Fibroblast of pulmonary artery (primary cell): ENCODE results near the gene OR51A2.

ENCODE experiments used
- DNase-seq: peaks from one replicate; pipeline ENCODE4 v3.0.0-alpha.2; 2010; ENCODE audit warnings: low read depth
- H3K4me3 ChIP-seq: replicated peaks from 2 replicates; pipeline ENCODE4 v1.5.1; 2011; ENCODE audit warnings: low read depth, mild to moderate bottlenecking, control low read depth, low read length, moderate library complexity
- TF ChIP-seq, protein P1 (sequence below): IDR thresholded peaks from 2 replicates; pipeline ENCODE4 v1.5.1; 2011; ENCODE audit warnings: mild to moderate bottlenecking, control low read depth, low read length, inconsistent platforms; ENCODE audit errors: missing control alignments

Gene OR51A2

DNA sequence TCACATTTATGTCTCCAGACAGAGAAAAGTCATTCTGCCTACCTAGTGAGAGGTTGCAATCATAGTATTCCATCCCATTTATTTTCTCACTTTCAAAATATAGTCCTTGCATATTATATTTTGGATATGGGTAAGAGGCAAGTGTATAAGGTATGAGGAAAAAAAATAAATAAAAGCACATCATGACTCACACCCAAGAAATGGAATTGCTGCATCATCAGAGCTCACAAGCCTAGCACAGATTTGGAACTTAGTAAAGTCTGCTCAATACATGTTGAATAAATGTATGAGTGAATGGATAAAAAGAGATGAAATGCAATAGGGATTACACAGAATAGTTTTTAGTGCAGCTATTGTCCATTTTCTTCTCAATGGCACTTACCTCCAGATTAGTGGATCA lies 28.9 kb downstream of the OR51A2 start:
- TF ChIP-seq, protein P1, sequence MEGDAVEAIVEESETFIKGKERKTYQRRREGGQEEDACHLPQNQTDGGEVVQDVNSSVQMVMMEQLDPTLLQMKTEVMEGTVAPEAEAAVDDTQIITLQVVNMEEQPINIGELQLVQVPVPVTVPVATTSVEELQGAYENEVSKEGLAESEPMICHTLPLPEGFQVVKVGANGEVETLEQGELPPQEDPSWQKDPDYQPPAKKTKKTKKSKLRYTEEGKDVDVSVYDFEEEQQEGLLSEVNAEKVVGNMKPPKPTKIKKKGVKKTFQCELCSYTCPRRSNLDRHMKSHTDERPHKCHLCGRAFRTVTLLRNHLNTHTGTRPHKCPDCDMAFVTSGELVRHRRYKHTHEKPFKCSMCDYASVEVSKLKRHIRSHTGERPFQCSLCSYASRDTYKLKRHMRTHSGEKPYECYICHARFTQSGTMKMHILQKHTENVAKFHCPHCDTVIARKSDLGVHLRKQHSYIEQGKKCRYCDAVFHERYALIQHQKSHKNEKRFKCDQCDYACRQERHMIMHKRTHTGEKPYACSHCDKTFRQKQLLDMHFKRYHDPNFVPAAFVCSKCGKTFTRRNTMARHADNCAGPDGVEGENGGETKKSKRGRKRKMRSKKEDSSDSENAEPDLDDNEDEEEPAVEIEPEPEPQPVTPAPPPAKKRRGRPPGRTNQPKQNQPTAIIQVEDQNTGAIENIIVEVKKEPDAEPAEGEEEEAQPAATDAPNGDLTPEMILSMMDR = no peak
- H3K4me3 ChIP-seq = no peak overlapping the region
- DNase-seq = no peak

GRCh38 chr11:4924239-4924638 lies 31.3 kb downstream of the OR51A2 start, which contains the start of gene OR51G1:
Gene OR51G1, minus strand, starts transcription at chr11:4924339. Its CDS starts 0 bp downstream, at chr11:4924339.
- no peak for DNase-seq
- no peak within 1 kb of the TSS for H3K4me3 ChIP-seq
- TF ChIP-seq, protein P1 = no peak

- TF ChIP-seq, protein P1 = no peak
- DNase-seq = no peak
- no peak overlapping the region for H3K4me3 ChIP-seq
Observed at GRCh38 chr11:4922304-4922703, 33.2 kb downstream of the OR51A2 start.

DNA sequence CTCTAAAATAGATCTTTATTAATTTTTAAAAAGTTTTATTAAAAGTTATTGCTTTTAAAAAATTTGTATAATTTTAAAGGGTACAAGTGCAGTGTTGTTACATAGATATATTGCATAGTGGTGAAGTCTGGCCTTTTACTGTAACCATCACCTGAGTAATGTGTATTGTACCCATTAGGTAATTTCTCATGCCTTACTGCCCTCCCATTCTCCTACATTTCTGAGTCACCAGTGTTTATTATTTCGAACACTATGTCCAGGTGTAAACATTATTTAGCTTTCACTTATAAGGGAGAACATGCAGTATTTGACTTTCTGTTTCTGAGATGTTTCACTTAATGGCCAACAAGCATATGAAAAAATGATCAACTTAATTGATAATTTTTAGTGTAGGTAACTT lies 33.7 kb downstream of the OR51A2 start:
- TF ChIP-seq, protein P1 = no peak
- DNase-seq = no peak
- no peak overlapping the region for H3K4me3 ChIP-seq

DNA sequence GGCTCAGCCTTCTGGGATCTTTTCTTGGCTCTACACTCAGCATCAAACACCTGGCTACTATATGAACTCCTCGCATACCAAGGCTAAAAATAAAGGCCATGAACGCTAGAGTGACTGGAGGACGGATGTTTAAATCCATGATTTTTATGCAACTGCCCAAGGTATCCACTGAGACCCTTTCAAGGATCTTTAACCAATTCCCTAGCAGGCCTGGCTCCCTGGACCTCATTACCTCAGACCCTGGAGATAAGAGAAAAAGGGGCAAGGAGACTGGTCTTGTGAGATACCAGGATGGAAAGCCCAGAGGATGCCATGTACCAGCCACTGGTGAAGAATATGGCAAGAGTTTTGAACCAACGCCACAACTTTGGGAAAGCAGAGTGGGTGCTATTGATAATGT lies 36.3 kb downstream of the OR51A2 start, which contains the start of gene OR51G2:
Gene OR51G2 (minus strand): TSS at position 101 of the 400 bp plus-strand sequence. CDS start 3,687 bp downstream, outside the sequence.
- no peak for DNase-seq
- TF ChIP-seq, protein P1 = no peak
- no peak within 1 kb of the TSS for H3K4me3 ChIP-seq

GRCh38 chr11:4916581-4916980 lies 38.9 kb downstream of the OR51A2 start:
- no peak overlapping the region for H3K4me3 ChIP-seq
- DNase-seq = no peak
- TF ChIP-seq, protein P1 = no peak
